PFSK-1 (cell line): ENCODE data around the gene RSAD1.

Source experiments
- POLR2AphosphoS5 ChIP-seq: IDR thresholded peaks from 2 replicates; pipeline ENCODE4 v1.6.1; 2012; ENCODE audit warnings: low read depth, mild to moderate bottlenecking, control low read depth, low read length, moderate library complexity
- REST ChIP-seq, 2 experiments: IDR thresholded peaks; 2 replicates each; pipeline versions ENCODE4 v1.6.1 to v1.8.0; 2011 to 2012; ENCODE audit warnings: low read depth in 2 of 2, low read length in 2 of 2, control low read depth in 1 of 2, inconsistent platforms in 1 of 2, mild to moderate bottlenecking in 1 of 2, moderate library complexity in 1 of 2; ENCODE audit not compliant: insufficient read depth in 1 of 2

- TF ChIP-seq REST (IDR thresholded peaks at IDR 0.05; ENCODE audit: insufficient read depth in 1 of 2, low read depth in 2 of 2, low read length in 2 of 2) = no peak
- no peak for TF ChIP-seq POLR2AphosphoS5
Observed at GRCh38 chr17:50491505-50491904, 12.8 kb downstream of the RSAD1 start.
